ENCODE data around the gene KLHL42.
"Not testable (repeated sequence)": the region's sequence is repeated elsewhere in the genome, so short reads cannot be mapped to it uniquely, and the experiment has no call there.

KLHL42 gene

DNA sequence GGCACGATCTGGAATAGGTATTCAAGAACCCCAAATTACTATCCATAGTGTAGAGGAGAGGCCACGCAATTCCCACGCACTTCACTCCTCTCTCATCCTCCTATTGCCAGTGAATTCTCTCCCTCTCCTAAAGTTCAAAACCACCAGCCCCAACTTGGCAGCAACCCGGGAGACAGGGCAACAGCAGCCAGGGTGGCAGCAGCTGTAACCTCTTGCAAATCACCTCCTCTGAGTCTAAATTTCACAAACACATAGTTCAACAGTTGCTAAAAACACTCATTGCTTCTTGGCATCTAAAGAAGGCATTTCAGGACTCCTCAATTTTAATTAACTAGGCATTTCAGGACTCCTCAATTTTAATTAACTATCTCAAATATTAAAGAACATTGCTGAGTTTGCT, 37.7 kb downstream of the KLHL42 start:
- DNase-seq (ENCODE audit: low read depth) = no peak

DNA sequence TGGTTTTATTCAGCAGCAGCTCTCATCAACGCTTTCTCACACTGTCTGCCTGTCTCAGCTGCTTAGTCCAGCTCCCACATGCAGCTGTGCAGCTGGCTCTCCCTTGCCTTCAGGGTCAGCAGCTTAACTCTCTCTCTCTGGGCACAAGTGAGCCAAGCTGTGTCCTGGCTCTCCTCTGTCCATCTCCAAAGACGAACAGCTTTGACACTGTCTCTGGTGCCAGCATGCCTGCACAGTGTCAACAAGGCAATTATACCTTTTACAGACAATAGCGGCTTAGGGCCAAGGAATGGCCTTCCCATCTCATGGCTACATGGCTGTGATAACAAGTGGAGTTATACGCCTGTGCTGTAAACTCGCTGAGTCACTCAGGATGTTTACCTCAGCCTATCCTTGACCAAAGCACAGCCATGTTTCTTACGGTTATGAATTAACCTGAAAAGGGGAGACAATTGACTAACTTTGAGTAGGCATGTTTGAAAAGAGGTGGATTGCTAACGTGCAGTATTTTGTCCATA, 38.4 kb downstream of the KLHL42 start:
- peak; percentile 28 for DNase-seq (ENCODE audit: low read depth)

DNA sequence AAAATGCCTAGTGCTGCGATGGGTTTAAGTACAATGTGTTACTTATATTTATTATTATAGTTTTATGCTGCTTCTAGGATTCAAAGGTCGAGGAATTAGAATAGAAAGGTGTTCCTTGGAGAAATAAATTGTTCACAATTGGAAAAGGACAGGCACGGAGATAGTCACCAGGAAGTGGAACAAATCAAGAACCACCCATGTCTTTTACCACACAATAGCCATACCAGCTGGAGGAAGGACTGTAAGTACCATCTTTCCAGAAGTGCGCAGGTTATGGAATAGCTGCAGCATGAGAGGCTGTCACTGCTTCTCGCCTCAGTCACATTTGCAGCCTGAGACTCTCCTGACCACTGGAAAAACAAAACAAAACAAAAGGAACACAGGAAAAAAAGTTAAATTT, 40.5 kb downstream of the KLHL42 start:
- no peak for DNase-seq (ENCODE audit: low read depth)

DNA sequence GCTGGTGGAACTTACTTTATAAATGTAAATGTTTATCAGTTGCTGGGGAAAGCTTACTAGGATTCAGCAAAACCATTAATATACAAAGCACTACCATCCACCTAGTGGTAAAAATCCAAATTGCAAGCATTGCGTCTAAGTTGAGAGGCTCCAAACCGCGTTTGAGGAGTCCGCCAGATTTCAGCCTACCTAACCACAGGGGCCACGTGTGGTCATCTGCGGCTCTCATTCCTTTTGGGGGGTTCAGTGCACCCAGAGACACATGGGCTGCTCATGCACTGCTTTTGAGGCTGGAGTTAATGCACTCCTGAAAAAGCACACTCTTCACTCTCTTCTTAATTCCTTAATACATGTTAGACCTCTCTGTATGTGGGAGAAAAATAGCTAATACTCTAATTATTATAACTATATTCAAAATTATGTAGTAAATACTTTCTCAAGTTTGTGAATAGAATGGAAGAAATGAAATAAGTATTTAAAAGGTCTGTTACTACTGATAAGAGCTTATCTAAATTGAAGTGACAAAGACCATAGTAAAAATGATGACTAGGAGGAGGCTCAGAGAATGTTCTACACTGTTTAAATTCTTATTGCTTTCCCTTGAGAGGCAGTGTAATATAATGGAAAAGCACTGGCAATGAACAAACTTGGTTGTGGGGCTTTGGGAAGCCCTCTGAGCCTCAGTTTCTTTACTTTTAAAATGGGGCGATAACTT, 41.4 kb downstream of the KLHL42 start:
- peak; percentile 91 for DNase-seq (ENCODE audit: low read depth)

DNA sequence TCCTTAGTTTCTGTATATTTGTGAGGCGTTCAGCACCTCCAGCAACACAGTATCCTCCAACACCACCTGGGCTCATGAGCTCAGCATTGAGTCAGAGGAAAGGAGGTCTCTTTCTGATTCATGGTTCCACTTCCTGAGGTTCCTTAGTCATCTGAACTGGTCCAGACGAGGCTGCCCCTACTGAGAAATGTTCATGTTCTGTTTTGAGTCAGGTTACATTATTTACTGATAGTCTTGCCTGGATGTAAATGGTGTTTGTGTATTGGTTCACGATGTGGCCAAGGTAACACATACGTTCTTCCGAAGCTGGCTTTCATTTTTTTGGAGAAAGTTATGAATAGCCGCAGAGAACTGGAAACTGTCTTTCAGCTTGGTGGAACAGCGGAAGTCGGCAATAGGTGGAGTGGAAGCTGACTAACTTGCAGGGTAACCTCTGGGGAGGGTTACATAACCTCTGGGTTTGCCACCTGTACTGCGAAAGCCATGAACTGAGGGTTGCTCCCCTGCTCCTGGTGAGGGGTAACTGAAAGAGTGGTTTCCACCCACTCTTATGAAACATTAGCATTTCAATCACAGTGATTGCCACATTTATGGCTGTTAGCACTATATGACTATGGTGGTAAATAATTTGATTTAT, 42.2 kb downstream of the KLHL42 start:
- DNase-seq (ENCODE audit: low read depth) = peak; percentile 98

DNA sequence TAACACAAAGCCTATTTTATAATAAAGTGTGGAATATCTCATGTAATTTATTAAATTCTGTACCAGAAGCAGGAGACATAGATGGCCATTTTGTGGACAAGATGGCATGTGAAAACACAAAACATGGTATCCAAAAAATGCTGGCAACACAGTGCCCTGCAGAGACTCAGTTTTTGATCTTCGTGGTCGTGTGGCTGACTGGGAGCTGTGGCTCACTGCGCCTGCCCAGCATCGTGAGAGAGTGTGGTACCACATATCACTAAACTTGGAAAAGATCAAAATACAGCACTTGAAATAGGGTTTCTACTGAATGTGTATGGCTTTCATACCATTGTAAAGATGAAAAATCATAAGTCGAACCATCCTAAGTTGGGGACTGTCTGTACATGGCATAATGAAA, 43.0 kb downstream of the KLHL42 start:
- no peak for DNase-seq (ENCODE audit: low read depth)

DNA sequence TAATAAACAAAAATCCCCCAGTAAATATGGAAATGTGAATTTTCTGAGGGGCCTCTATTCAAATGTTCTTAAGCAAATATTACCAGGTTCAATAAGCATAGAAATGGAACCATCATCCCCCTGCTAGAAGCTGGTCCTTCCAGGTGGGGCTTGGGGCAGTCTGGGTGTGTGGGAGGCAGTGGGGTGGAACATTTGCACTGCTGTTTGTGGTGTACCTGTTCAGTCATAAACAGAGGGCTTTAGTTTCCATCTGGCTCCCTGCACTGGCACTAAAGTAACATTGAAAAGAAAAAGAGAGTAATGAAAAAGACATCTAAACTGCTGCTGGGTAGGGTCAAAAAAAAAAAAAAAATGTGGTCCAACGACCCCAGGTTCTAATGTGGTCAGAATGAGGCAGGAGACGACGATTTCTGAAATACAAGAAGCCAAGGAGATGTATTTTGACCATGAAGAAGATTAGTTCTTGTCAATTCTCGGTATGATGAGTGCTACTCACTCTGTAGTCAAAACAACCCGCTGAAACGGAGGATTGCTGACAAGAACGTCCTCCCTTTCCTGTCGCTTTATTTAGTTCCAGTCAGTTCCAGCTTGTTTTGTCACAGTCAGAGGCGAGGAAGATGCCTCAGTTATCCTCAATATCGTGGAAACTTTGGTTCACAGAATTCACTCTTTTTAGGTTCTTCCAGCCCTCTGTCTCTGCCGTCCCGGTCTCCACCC, 44.3 kb downstream of the KLHL42 start:
- DNase-seq (ENCODE audit: low read depth) = no peak

DNA sequence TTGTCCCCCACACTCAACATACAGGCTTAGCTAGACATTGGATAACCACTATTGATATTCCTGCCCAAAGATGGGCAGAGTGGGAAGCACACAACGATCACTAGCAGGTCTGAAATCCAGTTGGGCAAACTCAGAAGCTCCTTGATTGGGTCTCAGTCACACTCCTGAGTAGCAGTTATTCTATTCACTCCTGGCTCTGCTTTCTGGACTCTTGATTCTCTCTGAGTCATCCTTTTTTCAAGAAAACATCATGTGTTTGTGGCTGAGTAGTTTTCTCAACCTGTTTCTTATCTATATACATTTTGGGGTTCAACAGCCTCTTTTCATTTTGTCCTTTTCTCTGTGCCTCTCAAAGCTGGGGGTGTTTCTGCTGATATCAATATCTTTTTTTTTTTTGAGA, 46.0 kb downstream of the KLHL42 start:
- DNase-seq (ENCODE audit: low read depth) = peak; percentile 35

DNA sequence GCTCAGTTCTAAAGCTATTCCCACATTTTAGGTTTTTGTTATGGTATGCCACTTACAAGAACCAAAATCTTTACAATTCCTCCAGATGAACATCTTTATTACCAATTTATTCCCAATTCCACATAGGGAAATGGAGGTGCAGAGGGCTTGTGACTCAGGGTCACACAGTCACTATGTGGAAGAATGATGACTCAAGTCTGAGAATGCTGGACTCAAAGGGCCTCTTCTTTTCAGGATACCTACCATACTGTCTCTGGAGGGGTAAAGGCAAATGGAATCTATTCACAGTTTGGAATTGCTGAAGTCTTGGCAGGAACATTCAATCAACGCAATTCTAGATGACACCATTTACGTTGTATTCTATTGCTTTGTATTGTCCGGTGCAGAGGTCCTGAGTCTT, 48.2 kb downstream of the KLHL42 start:
- peak; percentile 84 for DNase-seq (ENCODE audit: low read depth)

DNA sequence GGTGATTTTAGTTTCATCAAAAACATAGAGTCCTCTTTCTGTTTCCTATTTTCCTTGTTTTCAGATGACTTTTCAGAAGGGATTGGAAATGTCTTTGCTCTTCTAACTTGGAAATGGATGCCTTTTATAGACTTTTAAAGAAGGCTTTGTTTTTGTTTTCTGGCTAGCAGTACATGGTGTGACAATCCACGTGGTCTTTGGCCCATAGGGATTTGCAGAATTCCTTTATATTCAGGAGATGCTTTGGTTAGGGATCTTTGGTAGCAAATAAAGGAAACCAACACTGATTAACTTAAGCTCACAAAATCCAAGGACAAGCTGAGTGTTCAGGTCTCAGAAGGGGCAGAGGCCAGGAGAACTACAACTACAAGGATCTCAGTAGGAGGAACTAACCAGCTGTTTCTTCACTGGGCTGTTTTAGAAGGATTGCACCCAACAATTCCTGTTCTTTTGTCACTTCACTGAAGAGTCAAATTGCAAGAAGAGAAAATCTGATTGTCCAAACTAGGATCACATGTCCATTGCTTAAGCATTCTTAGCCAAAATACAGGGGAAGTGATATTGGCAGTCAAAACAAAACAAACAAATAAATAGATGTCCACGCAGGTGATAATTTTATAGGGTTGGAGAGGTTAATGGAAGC, 58.6 kb downstream of the KLHL42 start:
- DNase-seq (ENCODE audit: low read depth) = no peak

DNA sequence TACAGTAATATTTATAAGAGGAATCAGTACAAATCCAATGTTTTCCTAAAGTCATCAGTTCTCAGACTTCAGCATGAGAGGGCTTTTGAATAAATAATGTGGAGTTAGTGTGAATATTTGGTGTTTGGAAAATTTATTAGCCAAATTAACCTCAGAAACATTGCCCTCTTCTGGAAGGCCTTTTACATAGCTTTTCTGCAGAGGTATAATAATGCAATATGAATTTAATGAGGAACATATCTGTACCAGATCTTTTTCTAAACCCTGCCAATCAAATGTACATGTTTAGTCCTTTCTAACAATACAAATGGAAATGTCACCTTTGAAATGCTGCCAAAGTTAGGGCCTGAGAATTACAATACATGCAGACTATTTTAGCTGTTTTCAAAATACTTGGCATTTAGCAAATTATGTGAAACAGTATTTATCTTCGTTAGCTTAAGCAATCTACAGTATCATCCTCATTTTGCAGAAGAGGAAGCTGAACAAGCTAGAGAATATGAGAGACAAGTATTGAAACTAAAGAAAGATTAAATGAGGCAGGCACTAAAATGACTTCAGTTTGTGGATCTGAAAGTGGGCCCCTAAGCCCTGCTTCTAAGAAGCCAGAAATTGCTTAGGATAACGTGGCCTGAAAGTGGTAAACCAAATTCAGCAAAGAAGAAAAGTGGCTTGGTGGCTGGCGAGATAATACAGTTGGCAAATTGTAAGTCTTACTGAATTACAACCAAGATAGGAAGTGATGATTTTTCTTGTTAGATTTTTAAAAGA, 60.4 kb downstream of the KLHL42 start:
- DNase-seq (ENCODE audit: low read depth) = peak; percentile 33

DNA sequence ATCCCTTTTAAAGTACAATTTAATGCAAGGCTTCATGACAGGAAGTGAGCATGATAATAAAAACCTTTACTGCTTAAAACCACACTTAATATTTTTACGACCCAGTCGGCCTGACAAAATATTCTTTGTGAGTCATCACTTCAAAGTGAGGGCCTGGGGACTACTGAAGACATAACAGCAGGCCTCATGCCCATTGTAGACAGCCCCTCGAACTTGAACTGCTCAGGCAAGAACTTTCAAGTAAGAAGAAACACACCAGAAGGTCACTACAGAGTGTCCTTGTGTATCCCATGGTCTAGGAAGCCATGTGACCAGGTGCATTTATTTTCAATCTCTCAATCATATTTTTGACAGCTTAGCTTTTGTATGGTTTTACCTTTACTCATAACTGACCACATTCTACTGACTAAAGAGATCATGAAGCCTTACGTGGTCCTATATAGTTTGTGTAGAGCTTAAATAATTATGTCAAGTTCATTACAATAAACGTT, 61.4 kb downstream of the KLHL42 start:
- peak; percentile 63 for DNase-seq (ENCODE audit: low read depth)

DNA sequence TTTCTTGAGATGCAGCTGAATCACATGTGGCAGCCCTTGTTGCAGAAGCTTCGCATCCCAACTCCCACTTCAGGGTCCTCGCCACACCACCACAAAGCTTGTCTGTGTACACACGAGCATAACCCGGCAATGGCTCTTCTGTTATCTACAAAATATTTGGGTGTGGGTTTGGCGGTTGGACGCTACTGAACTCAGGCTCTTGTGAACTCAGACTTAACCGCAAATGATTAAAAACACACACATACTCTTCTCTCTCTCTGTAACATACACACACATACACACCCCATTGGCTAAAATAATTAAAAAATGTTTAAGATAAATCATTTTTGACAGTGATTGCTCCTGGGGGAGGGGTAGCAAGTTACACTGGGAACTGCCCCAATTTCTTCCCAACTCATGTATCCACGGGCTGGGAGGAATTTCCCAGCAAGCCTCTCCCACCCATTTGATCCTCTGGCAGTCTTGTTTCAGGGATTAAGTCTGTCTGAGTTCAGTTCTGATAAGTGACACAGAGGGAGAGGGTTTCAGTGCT, 63.7 kb downstream of the KLHL42 start:
- no peak for DNase-seq (ENCODE audit: low read depth)

DNA sequence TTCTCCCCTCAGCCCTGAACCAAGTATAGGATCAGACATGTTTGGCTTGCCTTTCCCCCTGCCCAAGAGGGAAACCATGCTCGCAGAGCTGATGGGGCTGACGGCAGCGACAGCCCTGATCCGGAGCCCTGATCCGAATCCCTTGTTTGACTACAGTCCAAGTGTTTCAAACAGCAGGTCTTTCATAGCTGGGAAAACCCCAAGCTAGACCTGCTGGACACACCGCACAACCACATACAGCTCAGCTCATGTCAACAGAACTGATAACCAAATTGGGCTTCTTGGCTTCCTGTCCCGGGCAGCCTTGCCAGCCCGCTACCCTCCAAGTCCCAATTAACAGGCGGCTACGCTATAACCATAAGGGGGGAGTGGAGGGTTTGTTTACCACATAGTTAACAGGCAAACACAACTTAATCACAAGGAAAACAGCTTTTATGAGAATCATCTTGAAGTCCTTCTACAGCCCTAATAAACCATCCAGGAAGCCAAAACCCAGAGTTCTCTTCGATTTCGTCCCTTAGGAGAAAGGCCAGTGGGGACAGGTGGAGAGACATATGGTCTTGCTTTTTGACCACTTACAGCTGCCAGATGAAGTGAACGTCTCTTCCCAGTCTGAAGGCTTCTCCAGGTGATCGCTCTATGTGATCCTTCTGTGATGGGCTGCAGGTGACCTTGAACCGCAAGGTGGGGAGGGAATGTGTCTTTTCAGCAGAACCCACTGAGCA, 64.5 kb downstream of the KLHL42 start:
- no peak for DNase-seq (ENCODE audit: low read depth)

DNA sequence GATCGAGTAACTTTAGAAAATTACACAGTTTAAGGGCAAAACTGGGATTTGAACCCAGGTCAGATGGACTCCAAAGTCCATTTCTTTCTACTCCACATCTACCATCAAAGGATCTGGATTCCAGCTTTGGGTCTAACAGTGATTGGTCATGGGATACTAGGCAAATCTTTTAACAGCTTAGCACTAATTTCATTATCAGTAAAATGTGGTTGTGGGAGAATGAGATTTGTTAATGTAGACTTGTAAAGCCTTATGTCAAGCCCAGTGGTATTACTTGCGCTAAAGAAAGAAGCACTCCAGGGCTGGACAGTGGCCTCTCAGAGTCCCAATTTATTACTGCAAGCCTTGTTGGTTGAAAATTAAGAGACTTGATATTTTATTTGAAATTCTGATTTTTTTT, 65.2 kb downstream of the KLHL42 start:
- DNase-seq (ENCODE audit: low read depth) = no peak

DNA sequence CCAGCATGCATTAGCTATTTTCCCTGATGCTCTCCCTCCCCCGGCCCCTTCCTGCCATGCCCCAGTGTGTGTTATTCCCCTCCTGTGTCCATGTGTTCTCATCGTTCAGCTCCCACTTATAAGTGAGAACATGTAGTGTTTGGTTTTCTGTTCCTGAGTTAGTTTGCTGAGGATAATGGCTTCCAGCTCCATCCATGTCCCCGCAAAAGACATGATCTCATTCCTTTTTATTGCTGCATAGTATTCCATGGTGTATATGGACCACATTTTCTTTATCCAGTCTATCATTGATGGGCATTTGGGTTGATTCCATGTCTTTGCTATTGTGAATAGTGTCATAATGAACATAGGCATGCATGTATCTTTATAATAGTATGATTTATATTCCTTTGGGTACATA, 65.7 kb downstream of the KLHL42 start:
- not testable (repeated sequence) for DNase-seq (ENCODE audit: low read depth)

DNA sequence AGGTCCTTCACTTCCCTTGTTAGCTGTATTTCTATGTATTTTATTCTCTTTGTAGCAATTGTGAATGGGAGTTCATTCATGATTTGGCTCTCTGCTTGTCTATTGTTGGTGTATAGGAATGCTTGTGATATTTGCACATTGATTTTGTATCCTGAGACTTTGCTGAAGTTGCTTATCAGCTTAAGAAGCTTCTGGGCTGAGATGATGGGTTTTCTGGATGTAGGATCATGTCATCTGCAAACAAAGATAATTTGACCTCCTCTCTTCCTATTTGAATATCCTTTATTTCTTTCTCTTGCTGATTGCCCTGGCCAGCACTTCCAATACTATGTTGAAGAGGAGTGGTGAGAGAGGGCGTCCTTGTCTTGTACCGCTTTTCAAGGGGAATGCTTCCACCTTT, 67.3 kb downstream of the KLHL42 start:
- not testable (repeated sequence) for DNase-seq (ENCODE audit: low read depth)

DNA sequence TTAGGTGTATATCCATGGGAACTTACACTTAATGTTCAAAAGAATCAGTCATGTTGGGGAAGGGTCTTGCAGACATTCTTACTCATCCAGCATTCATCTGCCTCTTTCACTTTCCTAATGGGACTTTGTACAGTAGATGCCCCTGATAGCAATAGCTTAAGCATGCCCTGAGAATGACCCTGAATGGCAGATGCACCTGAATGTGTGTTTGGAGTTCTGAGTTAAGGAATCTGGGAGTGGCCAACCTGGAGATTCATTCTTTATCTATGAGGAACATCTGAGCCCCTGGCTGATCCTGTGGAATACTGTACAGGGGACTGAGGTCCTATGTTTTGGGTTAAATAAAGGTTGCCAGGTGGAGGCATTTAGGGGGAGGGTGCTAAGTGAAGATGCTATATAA, 71.3 kb downstream of the KLHL42 start:
- DNase-seq (ENCODE audit: low read depth) = no peak

DNA sequence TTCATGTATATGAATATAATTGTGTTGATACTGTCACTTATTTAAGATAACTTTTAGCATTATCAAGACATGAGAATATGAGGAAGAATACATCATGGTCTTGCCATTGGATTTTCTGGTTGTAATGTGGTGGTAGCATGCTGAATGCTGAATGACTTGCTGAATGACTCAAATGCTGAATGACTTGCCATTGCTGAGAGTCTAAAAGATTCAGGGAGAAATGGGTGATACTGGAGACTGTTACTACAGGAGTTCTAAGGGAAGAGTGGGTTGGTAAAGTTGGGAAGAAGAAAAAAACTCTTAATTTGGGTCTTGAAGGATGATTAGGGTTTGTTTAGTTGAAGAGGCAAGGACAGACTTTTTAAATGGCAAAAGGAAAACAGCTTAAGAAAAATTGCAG, 72.1 kb downstream of the KLHL42 start:
- DNase-seq (ENCODE audit: low read depth) = peak; percentile 17
